Measurements from ENCODE around the gene PIP5K1B.

DNA sequence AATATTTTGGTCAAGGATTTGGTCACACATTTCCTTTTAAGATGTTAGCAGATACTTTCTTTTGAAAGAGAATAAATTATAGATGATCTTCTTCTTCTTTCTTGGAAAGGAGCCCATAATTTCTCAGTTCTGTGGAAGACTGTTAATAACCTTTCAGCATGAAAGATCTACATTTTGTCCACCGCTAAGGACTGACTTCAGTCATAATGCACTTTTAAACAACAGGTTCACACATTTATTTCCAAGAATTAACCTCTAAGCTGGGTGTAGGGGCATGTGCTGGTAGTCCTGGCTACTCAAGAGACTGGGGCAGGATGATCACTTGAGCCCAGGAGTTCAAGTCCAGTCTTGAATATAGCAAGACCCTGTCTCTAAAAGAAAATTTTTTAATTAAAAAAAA lies 215.9 kb downstream of the PIP5K1B start:
- no peak for TF ChIP-seq CTCF (IDR thresholded peaks at IDR 0.05)
- no peak for TF ChIP-seq POLR2A (IDR thresholded peaks at IDR 0.05)
